ENCODE results near the gene NECAB2. TPM values are rescaled to one million over a fixed set of nuclear protein-coding genes. Genes with fewer than 3 reads are reported as not detected.
A peak's percentile ranks its signal among the peaks of the same experiment; 100 is the strongest.

NECAB2 gene
- total RNA-seq, 1 donor: 0.72 TPM

DNA sequence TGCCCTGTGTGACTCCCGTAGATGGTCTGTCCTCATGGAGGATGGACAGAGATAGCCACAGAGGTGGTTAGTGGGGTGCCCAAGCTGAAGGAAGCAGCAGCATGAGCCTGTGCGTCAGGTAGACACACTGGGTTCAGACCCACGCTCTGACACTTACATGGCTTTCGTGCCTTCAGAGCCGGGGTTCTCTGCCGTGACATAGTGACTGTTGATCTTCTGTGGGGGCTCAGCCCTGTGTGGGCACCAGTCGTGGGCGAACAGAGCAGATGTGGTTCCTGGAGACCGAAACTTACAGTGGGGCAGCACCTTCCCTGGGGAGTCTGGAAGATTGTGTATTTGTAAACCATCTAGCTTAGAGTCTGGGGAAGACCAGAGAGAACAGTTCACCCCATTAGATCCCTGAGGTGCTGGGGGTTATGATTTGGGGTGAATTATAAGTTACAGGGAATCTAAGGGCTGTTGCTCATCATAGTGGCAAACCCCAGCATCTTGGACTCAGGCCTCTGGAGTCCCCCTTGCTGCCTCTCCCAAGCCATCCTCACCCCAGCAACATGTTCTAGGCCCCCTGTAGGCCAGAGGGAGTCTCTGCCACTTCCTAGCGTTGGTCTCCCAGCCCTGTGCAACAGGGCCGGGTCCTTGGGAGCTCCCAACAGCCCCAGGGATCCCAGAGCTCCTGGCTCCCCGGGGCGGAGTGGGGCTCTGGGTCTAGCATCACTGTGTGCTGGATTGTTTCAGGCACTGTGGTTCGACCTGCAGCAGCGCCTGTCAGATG, 28.6 kb downstream of the NECAB2 start:
- H3K79me2 ChIP-seq (ENCODE audit: insufficient read depth, low read length): no peaks in the 10 kb centered on the region
- no peaks in the 10 kb centered on the region for H3K27me3 ChIP-seq (ENCODE audit: insufficient read depth, low read length)
- TF ChIP-seq, protein P1, sequence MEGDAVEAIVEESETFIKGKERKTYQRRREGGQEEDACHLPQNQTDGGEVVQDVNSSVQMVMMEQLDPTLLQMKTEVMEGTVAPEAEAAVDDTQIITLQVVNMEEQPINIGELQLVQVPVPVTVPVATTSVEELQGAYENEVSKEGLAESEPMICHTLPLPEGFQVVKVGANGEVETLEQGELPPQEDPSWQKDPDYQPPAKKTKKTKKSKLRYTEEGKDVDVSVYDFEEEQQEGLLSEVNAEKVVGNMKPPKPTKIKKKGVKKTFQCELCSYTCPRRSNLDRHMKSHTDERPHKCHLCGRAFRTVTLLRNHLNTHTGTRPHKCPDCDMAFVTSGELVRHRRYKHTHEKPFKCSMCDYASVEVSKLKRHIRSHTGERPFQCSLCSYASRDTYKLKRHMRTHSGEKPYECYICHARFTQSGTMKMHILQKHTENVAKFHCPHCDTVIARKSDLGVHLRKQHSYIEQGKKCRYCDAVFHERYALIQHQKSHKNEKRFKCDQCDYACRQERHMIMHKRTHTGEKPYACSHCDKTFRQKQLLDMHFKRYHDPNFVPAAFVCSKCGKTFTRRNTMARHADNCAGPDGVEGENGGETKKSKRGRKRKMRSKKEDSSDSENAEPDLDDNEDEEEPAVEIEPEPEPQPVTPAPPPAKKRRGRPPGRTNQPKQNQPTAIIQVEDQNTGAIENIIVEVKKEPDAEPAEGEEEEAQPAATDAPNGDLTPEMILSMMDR (IDR thresholded peaks at IDR 0.05; ENCODE audit: extremely low read depth, low read depth, low read length): peak; percentile 21

DNA sequence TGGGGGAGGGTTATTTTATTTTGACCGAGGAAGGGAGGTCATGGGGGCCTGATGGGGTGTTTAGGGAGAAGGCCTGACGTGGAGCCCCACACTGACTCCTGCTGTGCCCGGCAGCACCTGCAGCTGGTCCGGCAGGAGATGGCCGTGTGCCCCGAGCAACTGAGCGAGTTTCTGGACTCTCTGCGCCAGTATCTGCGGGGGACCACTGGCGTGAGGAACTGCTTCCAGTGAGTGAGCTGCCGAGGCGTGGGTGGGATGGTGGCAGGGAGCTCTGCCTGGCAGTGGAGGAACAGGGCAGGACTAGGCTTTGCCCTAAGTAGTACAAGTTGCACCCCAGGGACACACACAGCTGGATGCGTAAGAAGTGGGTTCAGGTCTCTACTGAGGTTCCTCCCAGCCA, 30.0 kb downstream of the NECAB2 start:
- Histone ChIP-seq H3K9me3 (ENCODE audit: low read depth, low read length) (no peaks in the 10 kb centered on the region), H2AFZ (ENCODE audit: low read length) (no peak overlapping the region), H3K27ac (ENCODE audit: low read depth, low read length) (no peak overlapping the region), H3K4me1 (ENCODE audit: insufficient read depth, low read length) (peaks cover 8% of the 10 kb centered on the region), H3K36me3 (ENCODE audit: insufficient read depth, low read length) (no peaks in the 10 kb centered on the region), H4K20me1 (ENCODE audit: insufficient read depth, low read length) (no peaks in the 10 kb centered on the region), H3K4me3 (ENCODE audit: insufficient read depth, low read length) (no peak overlapping the region), H3K79me2 (ENCODE audit: insufficient read depth, low read length) (no peaks in the 10 kb centered on the region), H3K27me3 (ENCODE audit: insufficient read depth, low read length) (peaks cover 6% of the 10 kb centered on the region), H3K4me2 (ENCODE audit: insufficient read depth, low read length) (no peak overlapping the region)
- TF ChIP-seq, protein P1 (IDR thresholded peaks at IDR 0.05; ENCODE audit: extremely low read depth, low read depth, low read length): no peak
- no peak for DNase-seq (ENCODE audit: insufficient read length, low spot score, missing footprints)

More for the DNA sequence above, 28.6 kb downstream of the NECAB2 start:
- no peaks in the 10 kb centered on the region for H3K36me3 ChIP-seq (ENCODE audit: insufficient read depth, low read length)
- H3K4me2 ChIP-seq (ENCODE audit: insufficient read depth, low read length): no peak overlapping the region
- no peaks in the 10 kb centered on the region for H4K20me1 ChIP-seq (ENCODE audit: insufficient read depth, low read length)
- H3K4me1 ChIP-seq (ENCODE audit: insufficient read depth, low read length): peaks cover 12% of the 10 kb centered on the region
- H2AFZ ChIP-seq (ENCODE audit: low read length): no peak overlapping the region
- no peaks in the 10 kb centered on the region for H3K9me3 ChIP-seq (ENCODE audit: low read depth, low read length)
- no peak overlapping the region for H3K27ac ChIP-seq (ENCODE audit: low read depth, low read length)
- no peak for DNase-seq (ENCODE audit: insufficient read length, low spot score, missing footprints)
- H3K4me3 ChIP-seq (ENCODE audit: insufficient read depth, low read length): no peak overlapping the region

DNA sequence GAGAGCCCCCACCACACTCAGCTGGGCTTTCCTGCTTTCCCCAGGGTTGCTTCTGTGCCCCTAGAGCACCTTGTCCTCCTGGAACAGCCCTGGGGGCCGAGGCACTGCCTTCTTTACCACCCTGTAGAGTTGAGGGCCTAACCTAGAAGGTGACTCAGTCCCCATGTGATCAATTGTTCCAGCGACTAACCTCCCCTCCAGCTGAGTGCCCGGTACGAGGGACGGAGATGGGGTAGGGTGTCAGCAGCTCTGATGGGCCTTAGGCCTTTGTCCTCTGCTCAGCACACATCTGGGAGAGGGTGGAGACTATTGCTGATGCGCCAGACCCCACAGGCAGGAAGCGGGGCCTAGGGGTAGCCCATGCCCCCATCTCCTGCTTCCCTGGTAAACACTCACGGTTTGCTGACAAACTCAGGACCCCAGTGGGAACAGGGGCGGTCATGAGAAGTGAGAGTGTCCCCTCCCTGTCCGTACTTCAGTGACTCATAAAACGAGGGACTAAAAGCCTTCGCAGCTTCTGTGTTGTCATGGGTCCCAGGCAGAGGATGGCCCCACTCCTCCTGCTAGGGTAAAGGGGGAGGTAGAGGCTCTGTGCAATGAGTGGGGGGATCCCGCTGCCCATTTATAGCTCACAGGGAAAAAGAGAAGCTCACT, 33.1 kb downstream of the NECAB2 start:
- no peak overlapping the region for H3K4me2 ChIP-seq (ENCODE audit: insufficient read depth, low read length)
- no peaks in the 10 kb centered on the region for H3K4me1 ChIP-seq (ENCODE audit: insufficient read depth, low read length)
- H3K4me3 ChIP-seq (ENCODE audit: insufficient read depth, low read length): no peak overlapping the region
- TF ChIP-seq, protein P1 (IDR thresholded peaks at IDR 0.05; ENCODE audit: extremely low read depth, low read depth, low read length): no peak
- H3K9me3 ChIP-seq (ENCODE audit: low read depth, low read length): no peaks in the 10 kb centered on the region
- DNase-seq (ENCODE audit: insufficient read length, low spot score, missing footprints): no peak
- no peaks in the 10 kb centered on the region for H3K79me2 ChIP-seq (ENCODE audit: insufficient read depth, low read length)
- H3K27ac ChIP-seq (ENCODE audit: low read depth, low read length): no peak overlapping the region
- H3K27me3 ChIP-seq (ENCODE audit: insufficient read depth, low read length): peaks cover 11% of the 10 kb centered on the region
- no peaks in the 10 kb centered on the region for H3K36me3 ChIP-seq (ENCODE audit: insufficient read depth, low read length)
- H4K20me1 ChIP-seq (ENCODE audit: insufficient read depth, low read length): no peaks in the 10 kb centered on the region
- no peak overlapping the region for H2AFZ ChIP-seq (ENCODE audit: low read length)

DNA sequence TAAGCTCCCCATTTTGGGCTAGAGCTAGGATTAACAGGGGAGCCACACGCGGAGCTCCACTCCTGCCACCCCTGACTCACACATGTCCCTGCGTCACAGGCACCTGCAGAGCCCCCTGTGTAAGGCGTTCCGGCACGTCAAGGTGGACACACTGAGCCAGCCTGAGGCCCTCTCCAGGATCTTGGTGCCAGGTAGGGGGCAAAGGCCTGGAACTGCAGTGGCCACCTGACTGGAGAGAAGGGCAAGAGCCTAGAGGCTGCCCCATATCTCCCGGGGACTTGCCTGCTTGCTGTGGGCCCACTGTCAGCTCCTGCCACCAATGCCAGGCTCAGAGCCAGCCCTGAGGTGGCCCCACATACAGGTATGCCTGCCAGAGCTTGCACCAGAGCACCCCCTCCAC, 33.7 kb downstream of the NECAB2 start:
- H4K20me1 ChIP-seq (ENCODE audit: insufficient read depth, low read length): no peaks in the 10 kb centered on the region
- TF ChIP-seq, protein P1 (IDR thresholded peaks at IDR 0.05; ENCODE audit: extremely low read depth, low read depth, low read length): no peak
- H3K4me3 ChIP-seq (ENCODE audit: insufficient read depth, low read length): no peak overlapping the region
- H2AFZ ChIP-seq (ENCODE audit: low read length): no peak overlapping the region
- no peak overlapping the region for H3K27ac ChIP-seq (ENCODE audit: low read depth, low read length)
- no peak overlapping the region for H3K4me2 ChIP-seq (ENCODE audit: insufficient read depth, low read length)
- DNase-seq (ENCODE audit: insufficient read length, low spot score, missing footprints): no peak
- no peaks in the 10 kb centered on the region for H3K36me3 ChIP-seq (ENCODE audit: insufficient read depth, low read length)
- no peaks in the 10 kb centered on the region for H3K9me3 ChIP-seq (ENCODE audit: low read depth, low read length)
- H3K4me1 ChIP-seq (ENCODE audit: insufficient read depth, low read length): no peaks in the 10 kb centered on the region
- no peaks in the 10 kb centered on the region for H3K79me2 ChIP-seq (ENCODE audit: insufficient read depth, low read length)
- H3K27me3 ChIP-seq (ENCODE audit: insufficient read depth, low read length): peaks cover 11% of the 10 kb centered on the region

Measured in osteoblast (primary cell).